ENCODE results near the gene CEP68.
A peak's percentile ranks its signal among the peaks of the same experiment; 100 is the strongest.
"Not testable (repeated sequence)": the region's sequence is repeated elsewhere in the genome, so short reads cannot be mapped to it uniquely, and the experiment has no call there.

Gene CEP68

GRCh38 chr2:65092791-65093190 is 36.6 kb downstream of the CEP68 start:
- no peak for DNase-seq

- DNase-seq = no peak
Observed at GRCh38 chr2:65093211-65093610, 37.0 kb downstream of the CEP68 start.

GRCh38 chr2:65096948-65097347 is 40.7 kb downstream of the CEP68 start:
- DNase-seq = peak; percentile 26

- no peak for DNase-seq
Observed at GRCh38 chr2:65097844-65098243, 41.6 kb downstream of the CEP68 start.

- peak; percentile 31 for DNase-seq
Observed at GRCh38 chr2:65098741-65099140, 42.5 kb downstream of the CEP68 start.

- DNase-seq = no peak
Observed at GRCh38 chr2:65101071-65101470, 44.9 kb downstream of the CEP68 start.

GRCh38 chr2:65103013-65103715 is 46.9 kb downstream of the CEP68 start:
- peak; percentile 54 for DNase-seq

- DNase-seq = no peak
Observed at GRCh38 chr2:65107530-65107929, 51.3 kb downstream of the CEP68 start.

- DNase-seq = no peak
Observed at GRCh38 chr2:65108780-65109179, 52.6 kb downstream of the CEP68 start.

GRCh38 chr2:65112633-65113032 is 56.4 kb downstream of the CEP68 start:
- DNase-seq = no peak

- no peak for DNase-seq
Observed at GRCh38 chr2:65113229-65113628, 57.0 kb downstream of the CEP68 start.

- no peak for DNase-seq
Observed at GRCh38 chr2:65113816-65114215, 57.6 kb downstream of the CEP68 start.

- DNase-seq = no peak
Observed at GRCh38 chr2:65114921-65115320, 58.7 kb downstream of the CEP68 start.

GRCh38 chr2:65116645-65117044 is 60.4 kb downstream of the CEP68 start:
- no peak for DNase-seq

- no peak for DNase-seq
Observed at GRCh38 chr2:65120990-65121693, 64.9 kb downstream of the CEP68 start.

- no peak for DNase-seq
Observed at GRCh38 chr2:65122313-65122712, 66.1 kb downstream of the CEP68 start.

- DNase-seq = peak; percentile 31
Observed at GRCh38 chr2:65125457-65125856, 69.2 kb downstream of the CEP68 start.

GRCh38 chr2:65128297-65129190 is 72.3 kb downstream of the CEP68 start:
- peak; percentile 12 for DNase-seq

- no peak for DNase-seq
Observed at GRCh38 chr2:65129286-65129825, 73.1 kb downstream of the CEP68 start.

GRCh38 chr2:65129826-65130663 is 73.8 kb downstream of the CEP68 start, which contains the start of gene RAB1A:
Gene RAB1A (minus strand): TSS chr2:65130106. CDS start chr2:65129915, 191 bp downstream.
- DNase-seq = peak; percentile 99

- no peak for DNase-seq
Observed at GRCh38 chr2:65130664-65131175, 74.5 kb downstream of the CEP68 start.

GRCh38 chr2:65132930-65133329 is 76.7 kb downstream of the CEP68 start:
- DNase-seq = not testable (repeated sequence)
